OCI-LY3 (cell line): ENCODE data around the gene CHAF1A.

ENCODE experiments used
- EZH2phosphoT487 ChIP-seq: fragments of 200-600 bp; shearing (Covaris generic); IDR thresholded peaks from 2 replicates; pipeline ENCODE4 v1.6.1; 2018; ENCODE audit warnings: antibody characterized with exemption, mixed run types, low read depth
- TF ChIP-seq, protein P1 (sequence below): fragments of 200-600, 300-600 bp; sonication (generic); IDR thresholded peaks from 2 replicates; pipeline ENCODE4 v1.5.1; 2014; ENCODE audit warnings: antibody characterized with exemption, low read length, low read depth

DNA sequence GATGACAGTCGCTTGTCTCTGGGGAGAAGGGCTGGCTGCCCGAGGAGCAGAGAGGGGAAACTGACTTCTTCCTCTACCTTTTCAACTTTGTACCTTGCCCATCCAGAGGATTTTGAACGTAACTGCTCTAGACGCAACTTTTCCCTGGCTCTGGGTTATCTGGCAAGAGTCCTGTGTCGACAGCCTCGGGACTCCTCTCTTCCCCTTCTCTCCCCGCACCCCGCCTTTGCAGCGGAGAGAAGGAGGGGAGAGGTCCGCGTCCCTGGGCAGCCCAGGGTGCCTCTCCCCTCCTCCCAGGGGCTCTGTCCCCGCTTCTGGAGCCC, 2.7 kb upstream of the CHAF1A start:
- no peak for TF ChIP-seq EZH2phosphoT487
- TF ChIP-seq, protein P1, sequence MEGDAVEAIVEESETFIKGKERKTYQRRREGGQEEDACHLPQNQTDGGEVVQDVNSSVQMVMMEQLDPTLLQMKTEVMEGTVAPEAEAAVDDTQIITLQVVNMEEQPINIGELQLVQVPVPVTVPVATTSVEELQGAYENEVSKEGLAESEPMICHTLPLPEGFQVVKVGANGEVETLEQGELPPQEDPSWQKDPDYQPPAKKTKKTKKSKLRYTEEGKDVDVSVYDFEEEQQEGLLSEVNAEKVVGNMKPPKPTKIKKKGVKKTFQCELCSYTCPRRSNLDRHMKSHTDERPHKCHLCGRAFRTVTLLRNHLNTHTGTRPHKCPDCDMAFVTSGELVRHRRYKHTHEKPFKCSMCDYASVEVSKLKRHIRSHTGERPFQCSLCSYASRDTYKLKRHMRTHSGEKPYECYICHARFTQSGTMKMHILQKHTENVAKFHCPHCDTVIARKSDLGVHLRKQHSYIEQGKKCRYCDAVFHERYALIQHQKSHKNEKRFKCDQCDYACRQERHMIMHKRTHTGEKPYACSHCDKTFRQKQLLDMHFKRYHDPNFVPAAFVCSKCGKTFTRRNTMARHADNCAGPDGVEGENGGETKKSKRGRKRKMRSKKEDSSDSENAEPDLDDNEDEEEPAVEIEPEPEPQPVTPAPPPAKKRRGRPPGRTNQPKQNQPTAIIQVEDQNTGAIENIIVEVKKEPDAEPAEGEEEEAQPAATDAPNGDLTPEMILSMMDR: no peak
